Iris pigment epithelial cell (primary cell): ENCODE measurements around the gene UTP11.

Experiments
- DNase-seq: peaks from one replicate; pipeline ENCODE4 v3.0.0-alpha.2; 2011; ENCODE audit warnings: low read depth

UTP11 gene

GRCh38 chr1:38003261-38004250, 9.0 kb upstream of the UTP11 start:
- peak; percentile 45 for DNase-seq

- no peak for DNase-seq
Observed at GRCh38 chr1:38004284-38005108, 8.0 kb upstream of the UTP11 start.

- DNase-seq: peak; percentile 48
Observed at GRCh38 chr1:38005195-38006007, 7.1 kb upstream of the UTP11 start, which contains the start of gene FHL3. FHL3 (minus strand) TSS chr1:38005514; CDS start chr1:37999412, 6,102 bp downstream.

GRCh38 chr1:38006008-38006828, 6.3 kb upstream of the UTP11 start:
- no peak for DNase-seq

- peak; percentile 87 for DNase-seq
Observed at GRCh38 chr1:38009088-38009840, 3.3 kb upstream of the UTP11 start.

- no peak for DNase-seq
Observed at GRCh38 chr1:38009841-38010180, 2.7 kb upstream of the UTP11 start.

GRCh38 chr1:38013227-38013622, 691 bp downstream of the UTP11 start:
- DNase-seq: no peak

- no peak for DNase-seq
Observed at GRCh38 chr1:38014171-38014570, 1.6 kb downstream of the UTP11 start.

- DNase-seq: no peak
Observed at GRCh38 chr1:38014724-38015424, 2.3 kb downstream of the UTP11 start.

GRCh38 chr1:38015978-38016725, 3.6 kb downstream of the UTP11 start:
- no peak for DNase-seq

GRCh38 chr1:38018864-38019343, 6.4 kb downstream of the UTP11 start:
- no peak for DNase-seq

- no peak for DNase-seq
Observed at GRCh38 chr1:38020396-38020795, 7.9 kb downstream of the UTP11 start.

GRCh38 chr1:38021969-38022368, 9.4 kb downstream of the UTP11 start:
- DNase-seq: no peak

- DNase-seq: no peak
Observed at GRCh38 chr1:38022810-38023209, 10.3 kb downstream of the UTP11 start.

- no peak for DNase-seq
Observed at GRCh38 chr1:38025233-38025632, 12.7 kb downstream of the UTP11 start.

GRCh38 chr1:38025664-38026063, 13.1 kb downstream of the UTP11 start:
- no peak for DNase-seq

- DNase-seq: peak; percentile 59
Observed at GRCh38 chr1:38026592-38027200, 14.2 kb downstream of the UTP11 start.
